Thyroid gland (tissue), 4 donors: ENCODE results near the gene CHST14. TPM values are rescaled to one million over a fixed set of nuclear protein-coding genes. Genes with fewer than 3 reads are reported as not detected.

Source experiments
- DNase-seq, 2 donors: peaks; one replicate each; pipeline ENCODE4 v3.0.0-alpha.2; 2019
- H3K27ac ChIP-seq, 3 donors: fragments of 200-600 bp; sonication (generic); 1 replicate in 2 of 3; 2 replicates in 1 of 3; pipeline ENCODE4 v1.5.1; 2016 to 2019; ENCODE audit warnings: mild to moderate bottlenecking in 1 of 3, moderate library complexity in 1 of 3
- H3K27me3 ChIP-seq: fragments of 200-600 bp; sonication (generic); one replicate; pipeline ENCODE4 v1.5.1; 2019
- H3K36me3 ChIP-seq, 2 donors: fragments of 200-600 bp; sonication (generic); one replicate each; pipeline ENCODE4 v1.5.1; 2016 to 2019
- H3K4me1 ChIP-seq, 2 donors: fragments of 200-600 bp; sonication (generic); one replicate each; pipeline ENCODE4 v1.5.1; 2017 to 2019
- H3K4me3 ChIP-seq, 3 donors: fragments of 200-600 bp; sonication (generic); replicated peaks in 1 of 3; 1 replicate in 2 of 3; 2 replicates in 1 of 3; pipeline ENCODE4 v1.5.1; 2016; ENCODE audit warnings: mild to moderate bottlenecking in 1 of 3
- H3K9me3 ChIP-seq: fragments of 200-600 bp; sonication (generic); one replicate; pipeline ENCODE4 v1.5.1; 2017
- POLR2A ChIP-seq, 2 donors: fragments of 450-650 bp; IDR thresholded peaks; one replicate each; pipeline ENCODE4 v1.6.1; 2017; ENCODE audit warnings: antibody characterized with exemption in 2 of 2, mild to moderate bottlenecking in 2 of 2, moderate library complexity in 1 of 2
- WGBS, 2 donors: methylation state at CpG; one replicate each; pipeline ENCODE4 v1.1.5; 2017; 5-methylcytosine and 5-hydroxymethylcytosine counted together
- intact Hi-C: fragments of 100-400 bp; cut with DNase I; formaldehyde crosslinking; loops from one replicate; pipeline ENCODE4 v1.15.1; 2023
- total RNA-seq, 4 donors: library from RNA; depleted of rRNA; stranded (reverse); fragments of >200 nt; gene quantifications; one replicate each; pipeline ENCODE4 v1.2.3, GENCODE V29; 2016
- TF ChIP-seq, protein P1 (sequence below), 6 experiments: fragments of 200-600 bp in 3 of 6; fragments of 450-650 bp in 3 of 6; sonication (generic) in 3 of 6; IDR thresholded peaks; one replicate each; pipeline ENCODE4 v1.5.1; 2016 to 2019; ENCODE audit warnings: antibody characterized with exemption in 6 of 6, mild to moderate bottlenecking in 2 of 6, inconsistent platforms in 1 of 6, moderate library complexity in 1 of 6

Gene CHST14
- total RNA-seq, 4 donors from 2014 or later: 15.7 to 22.6 (median 20.1) TPM

GRCh38 chr15:40471105-40471807, 472 bp downstream of the CHST14 start:
- 0% methylated on average over 2 of the region's 60 CpGs; no CpG with 5 or more reads in 1 of the 2 donors for WGBS, 2 donors
- peak in 1 of 2 donors; percentile 12 for DNase-seq
- Histone ChIP-seq H3K27me3 (no peaks in the 10 kb centered on the region), H3K9me3 (no peaks in the 10 kb centered on the region), H3K36me3 (peaks cover 7 to 8% of the 10 kb centered on the region in 2 donors), H3K4me3 (peak overlapping the region; percentile 7 to 93 (median 75)), H3K27ac (peak overlapping the region; percentile 73 to 94 (median 74)), H3K4me1 (peaks cover 17 to 21% of the 10 kb centered on the region in 2 donors)
- TF ChIP-seq, protein P1, sequence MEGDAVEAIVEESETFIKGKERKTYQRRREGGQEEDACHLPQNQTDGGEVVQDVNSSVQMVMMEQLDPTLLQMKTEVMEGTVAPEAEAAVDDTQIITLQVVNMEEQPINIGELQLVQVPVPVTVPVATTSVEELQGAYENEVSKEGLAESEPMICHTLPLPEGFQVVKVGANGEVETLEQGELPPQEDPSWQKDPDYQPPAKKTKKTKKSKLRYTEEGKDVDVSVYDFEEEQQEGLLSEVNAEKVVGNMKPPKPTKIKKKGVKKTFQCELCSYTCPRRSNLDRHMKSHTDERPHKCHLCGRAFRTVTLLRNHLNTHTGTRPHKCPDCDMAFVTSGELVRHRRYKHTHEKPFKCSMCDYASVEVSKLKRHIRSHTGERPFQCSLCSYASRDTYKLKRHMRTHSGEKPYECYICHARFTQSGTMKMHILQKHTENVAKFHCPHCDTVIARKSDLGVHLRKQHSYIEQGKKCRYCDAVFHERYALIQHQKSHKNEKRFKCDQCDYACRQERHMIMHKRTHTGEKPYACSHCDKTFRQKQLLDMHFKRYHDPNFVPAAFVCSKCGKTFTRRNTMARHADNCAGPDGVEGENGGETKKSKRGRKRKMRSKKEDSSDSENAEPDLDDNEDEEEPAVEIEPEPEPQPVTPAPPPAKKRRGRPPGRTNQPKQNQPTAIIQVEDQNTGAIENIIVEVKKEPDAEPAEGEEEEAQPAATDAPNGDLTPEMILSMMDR (IDR thresholded peaks at IDR 0.05): no peak
- TF ChIP-seq POLR2A (IDR thresholded peaks at IDR 0.05): no peak
- intact Hi-C loops: no loop called here

DNA sequence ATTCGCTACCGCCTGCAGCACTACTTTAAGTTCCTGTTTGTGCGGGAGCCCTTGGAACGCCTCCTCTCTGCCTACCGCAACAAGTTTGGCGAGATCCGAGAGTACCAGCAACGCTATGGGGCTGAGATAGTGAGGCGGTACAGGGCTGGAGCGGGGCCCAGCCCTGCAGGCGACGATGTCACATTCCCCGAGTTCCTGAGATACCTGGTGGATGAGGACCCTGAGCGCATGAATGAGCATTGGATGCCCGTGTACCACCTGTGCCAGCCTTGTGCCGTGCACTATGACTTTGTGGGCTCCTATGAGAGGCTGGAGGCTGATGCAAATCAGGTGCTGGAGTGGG, 995 bp downstream of the CHST14 start:
- Histone ChIP-seq H3K4me1 (peaks cover 17 to 21% of the 10 kb centered on the region in 2 donors), H3K36me3 (peaks cover 1 to 2% of the 10 kb centered on the region in 2 donors), H3K27me3 (no peaks in the 10 kb centered on the region), H3K27ac (peak overlapping the region; percentile 73 to 94 (median 74)), H3K4me3 (peak overlapping the region; percentile 7 to 93 (median 75)), H3K9me3 (no peaks in the 10 kb centered on the region)
- 4 to 20% methylated on average over 1 to 16 of the region's 16 CpGs for WGBS, 2 donors
- intact Hi-C loops: no loop called here
- DNase-seq: peak; percentile 85 to 92
- TF ChIP-seq, protein P1 (IDR thresholded peaks at IDR 0.05): no peak
- peak in 1 of 2 donors; percentile 52 for TF ChIP-seq POLR2A (IDR thresholded peaks at IDR 0.05)

DNA sequence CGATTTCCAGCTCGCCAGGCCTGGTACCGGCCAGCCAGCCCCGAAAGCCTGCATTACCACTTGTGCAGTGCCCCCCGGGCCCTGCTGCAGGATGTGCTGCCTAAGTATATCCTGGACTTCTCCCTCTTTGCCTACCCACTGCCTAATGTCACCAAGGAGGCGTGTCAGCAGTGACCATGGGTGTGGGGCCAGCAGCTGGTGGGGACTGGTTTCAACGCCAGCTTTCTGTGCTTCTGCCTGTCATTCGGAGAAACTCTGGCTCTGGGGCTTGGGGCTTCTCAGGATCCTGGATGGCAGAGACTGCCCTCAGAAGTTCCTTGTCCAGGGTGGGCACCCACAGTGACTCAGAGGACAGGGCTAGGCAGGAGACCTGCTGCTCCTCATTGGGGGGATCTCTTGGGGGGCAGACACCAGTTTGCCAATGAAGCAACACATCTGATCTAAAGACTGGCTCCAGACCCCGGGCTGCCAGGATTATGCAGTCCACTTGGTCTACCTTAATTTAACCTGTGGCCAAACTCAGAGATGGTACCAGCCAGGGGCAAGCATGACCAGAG, 1.5 kb downstream of the CHST14 start:
- Histone ChIP-seq H3K4me1 (peaks cover 17 to 21% of the 10 kb centered on the region in 2 donors), H3K9me3 (no peaks in the 10 kb centered on the region), H3K4me3 (peak overlapping the region in 1 of 3 donors; percentile 93), H3K27me3 (no peaks in the 10 kb centered on the region), H3K36me3 (no peaks in the 10 kb centered on the region), H3K27ac (peak overlapping the region in 2 of 3 donors; percentile 49 to 63)
- intact Hi-C loops: no loop called here
- 61 to 95% methylated on average over 4 to 6 of the region's 9 CpGs for WGBS, 2 donors
- TF ChIP-seq, protein P1 (IDR thresholded peaks at IDR 0.05): no peak
- no peak for TF ChIP-seq POLR2A (IDR thresholded peaks at IDR 0.05)
- no peak for DNase-seq

GRCh38 chr15:40474581-40474980, 3.8 kb downstream of the CHST14 start:
- 80% methylated on average over 8 of the region's 8 CpGs for WGBS, 2 donors
- no peak overlapping the region for H3K4me3 ChIP-seq
- intact Hi-C loops: no loop called here
- no peak for DNase-seq
- H3K9me3 ChIP-seq: no peaks in the 10 kb centered on the region
- no peaks in the 10 kb centered on the region for H3K27me3 ChIP-seq
- no peaks in the 10 kb centered on the region for H3K36me3 ChIP-seq
- TF ChIP-seq POLR2A (IDR thresholded peaks at IDR 0.05): no peak
- TF ChIP-seq, protein P1 (IDR thresholded peaks at IDR 0.05): no peak
- no peak overlapping the region for H3K27ac ChIP-seq
- peaks cover 21 to 26% of the 10 kb centered on the region in 2 donors for H3K4me1 ChIP-seq
